ENCODE results near the gene PPM1H.

DNA sequence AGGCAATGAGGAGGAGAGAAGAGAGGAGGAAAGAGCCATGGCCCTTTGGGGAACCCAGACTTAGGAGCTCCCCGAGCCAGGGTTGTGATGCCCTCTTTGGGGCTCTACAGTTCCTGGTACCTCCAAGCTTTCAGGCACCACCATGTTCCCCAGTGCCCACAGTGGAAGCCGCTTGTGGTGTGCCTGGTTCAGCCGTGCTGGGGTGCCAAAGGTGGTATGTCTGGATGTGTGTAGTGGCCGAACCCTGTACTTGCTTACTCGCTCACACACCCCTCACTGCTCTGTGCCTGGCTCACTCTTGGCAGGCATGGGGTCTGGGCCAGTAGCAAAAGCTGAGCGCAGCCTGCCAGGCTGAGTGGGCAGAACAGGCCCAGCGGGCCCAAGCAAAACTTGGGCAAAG lies 257.6 kb downstream of the PPM1H start:
- TF ChIP-seq, protein P1, sequence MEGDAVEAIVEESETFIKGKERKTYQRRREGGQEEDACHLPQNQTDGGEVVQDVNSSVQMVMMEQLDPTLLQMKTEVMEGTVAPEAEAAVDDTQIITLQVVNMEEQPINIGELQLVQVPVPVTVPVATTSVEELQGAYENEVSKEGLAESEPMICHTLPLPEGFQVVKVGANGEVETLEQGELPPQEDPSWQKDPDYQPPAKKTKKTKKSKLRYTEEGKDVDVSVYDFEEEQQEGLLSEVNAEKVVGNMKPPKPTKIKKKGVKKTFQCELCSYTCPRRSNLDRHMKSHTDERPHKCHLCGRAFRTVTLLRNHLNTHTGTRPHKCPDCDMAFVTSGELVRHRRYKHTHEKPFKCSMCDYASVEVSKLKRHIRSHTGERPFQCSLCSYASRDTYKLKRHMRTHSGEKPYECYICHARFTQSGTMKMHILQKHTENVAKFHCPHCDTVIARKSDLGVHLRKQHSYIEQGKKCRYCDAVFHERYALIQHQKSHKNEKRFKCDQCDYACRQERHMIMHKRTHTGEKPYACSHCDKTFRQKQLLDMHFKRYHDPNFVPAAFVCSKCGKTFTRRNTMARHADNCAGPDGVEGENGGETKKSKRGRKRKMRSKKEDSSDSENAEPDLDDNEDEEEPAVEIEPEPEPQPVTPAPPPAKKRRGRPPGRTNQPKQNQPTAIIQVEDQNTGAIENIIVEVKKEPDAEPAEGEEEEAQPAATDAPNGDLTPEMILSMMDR (IDR thresholded peaks at IDR 0.05) = no peak
- no peak for TF ChIP-seq POLR2AphosphoS5 (IDR thresholded peaks at IDR 0.05)

All from prostate gland (tissue), 2 donors.